Mucosa of rectum (tissue), 2 donors: Measurements from ENCODE around the gene CREB3L1.

Experiments
- H3K27ac ChIP-seq, 2 donors: one replicate each; pipeline ENCODE4 v1.7.0; 2013; ENCODE audit warnings: inconsistent platforms in 2 of 2, low read depth in 2 of 2, low read length in 2 of 2
- H3K27me3 ChIP-seq, 2 donors: one replicate each; pipeline ENCODE4 v1.7.0; 2013; ENCODE audit warnings: low read length in 2 of 2; ENCODE audit not compliant: control insufficient read depth in 2 of 2, insufficient read depth in 2 of 2
- H3K36me3 ChIP-seq, 2 donors: one replicate each; pipeline ENCODE4 v1.7.0; 2013; ENCODE audit warnings: low read length in 2 of 2; ENCODE audit not compliant: control insufficient read depth in 2 of 2, insufficient read depth in 2 of 2
- H3K4me1 ChIP-seq, 2 donors: one replicate each; pipeline ENCODE4 v1.7.0; 2013; ENCODE audit warnings: low read length in 2 of 2, mild to moderate bottlenecking in 1 of 2; ENCODE audit not compliant: control insufficient read depth in 2 of 2, insufficient read depth in 2 of 2
- H3K4me3 ChIP-seq, 2 donors: one replicate each; pipeline ENCODE4 v1.7.0; 2013; ENCODE audit warnings: low read length in 2 of 2
- H3K9ac ChIP-seq, 2 donors: one replicate each; pipeline ENCODE4 v1.7.0; 2013; ENCODE audit warnings: low read length in 2 of 2, low read depth in 1 of 2, mild to moderate bottlenecking in 1 of 2
- H3K9me3 ChIP-seq, 2 donors: one replicate each; pipeline ENCODE4 v1.7.0; 2013; ENCODE audit warnings: low read length in 2 of 2; ENCODE audit not compliant: control insufficient read depth in 2 of 2
- donor health status: healthy.
- donor health status: Normal muscosa, but diverticular disease.

CREB3L1 gene

DNA sequence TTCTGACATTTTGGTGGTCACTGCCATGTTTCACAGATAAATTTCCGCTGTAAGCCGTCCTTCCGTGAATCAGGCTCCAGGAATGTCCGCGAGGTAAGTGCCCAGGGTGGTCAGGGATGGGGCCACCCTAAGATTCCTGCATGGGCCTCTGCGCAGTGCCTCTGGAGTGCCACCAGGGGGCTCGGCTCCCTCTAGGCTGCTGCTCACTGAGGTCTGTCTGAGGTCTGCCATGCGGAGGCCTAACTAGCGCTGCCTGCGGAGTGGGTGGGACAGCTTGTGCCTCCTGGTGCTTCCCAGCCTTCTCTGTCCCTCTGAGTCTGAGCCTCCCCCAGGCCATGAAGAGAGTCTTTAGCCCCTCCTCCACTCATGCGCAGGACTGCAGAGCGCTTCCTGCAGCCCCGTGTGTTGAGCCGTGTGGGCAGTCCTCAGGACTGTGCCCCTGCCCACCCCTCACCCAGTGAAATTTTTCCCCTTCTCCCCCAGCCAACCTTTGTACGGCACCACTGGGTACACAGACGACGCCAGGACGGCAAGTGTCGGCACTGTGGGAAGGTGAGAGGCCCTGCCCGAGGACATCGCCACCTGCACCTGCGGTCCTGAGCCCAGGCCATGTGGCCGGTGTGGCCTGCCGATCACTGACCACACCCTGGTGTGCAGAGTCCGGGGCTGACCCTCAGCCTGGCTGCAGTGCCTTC lies 92.1 kb downstream of the CREB3L1 start:
- H3K27ac ChIP-seq = no peak overlapping the region
- H3K9me3 ChIP-seq = no peaks in the 10 kb centered on the region
- peaks cover 5 to 33% of the 10 kb centered on the region in 2 donors for H3K36me3 ChIP-seq
- no peak overlapping the region for H3K9ac ChIP-seq
- H3K4me1 ChIP-seq = no peaks in the 10 kb centered on the region
- no peaks in the 10 kb centered on the region for H3K27me3 ChIP-seq
- H3K4me3 ChIP-seq = no peak overlapping the region

- Histone ChIP-seq H3K36me3 (peaks cover 12 to 39% of the 10 kb centered on the region in 2 donors), H3K27ac (no peak overlapping the region), H3K4me3 (no peak overlapping the region), H3K9ac (no peak overlapping the region), H3K4me1 (no peaks in the 10 kb centered on the region), H3K9me3 (no peaks in the 10 kb centered on the region), H3K27me3 (no peaks in the 10 kb centered on the region)
Measured at GRCh38 chr11:46370253-46370652, 92.8 kb downstream of the CREB3L1 start.
